DND-41 (cell line): Measurements from ENCODE around the gene UBL7.

Experiments used
- ATAC-seq: fragments of 200-7000 bp; cut with Tn5 transposase; 3 replicates; pipeline ENCODE4 v1.9.1; 2021; ENCODE audit warnings: low read depth; ENCODE audit not compliant: insufficient read depth
- DNase-seq: peaks from one replicate; pipeline ENCODE4 v3.0.0-alpha.2; 2020
- H2AFZ ChIP-seq: 2 replicates; pipeline ENCODE4 v1.6.0; 2012; ENCODE audit warnings: low read depth, low read length
- H3K27ac ChIP-seq: 2 replicates; pipeline ENCODE4 v1.5.1; 2012; ENCODE audit warnings: low read length, inconsistent platforms
- H3K27me3 ChIP-seq: fragments of 200-600 bp; sonication (generic); 2 replicates; pipeline ENCODE4 v1.6.0; 2012; ENCODE audit warnings: low read length, mild to moderate bottlenecking, inconsistent platforms; ENCODE audit not compliant: insufficient read depth, poor library complexity
- H3K36me3 ChIP-seq: 2 replicates; pipeline ENCODE4 v1.5.1; 2012; ENCODE audit warnings: low read length, inconsistent platforms; ENCODE audit not compliant: insufficient read depth
- H3K4me1 ChIP-seq: 2 replicates; pipeline ENCODE4 v1.5.1; 2012; ENCODE audit warnings: mild to moderate bottlenecking, low read length; ENCODE audit not compliant: insufficient read depth
- H3K4me2 ChIP-seq: 2 replicates; pipeline ENCODE4 v1.6.0; 2012; ENCODE audit warnings: mild to moderate bottlenecking, moderate library complexity, low read length, inconsistent platforms; ENCODE audit not compliant: insufficient read depth
- H3K4me3 ChIP-seq, 2 experiments: fragments of 200-600 bp in 1 of 2; shearing (Covaris generic) in 1 of 2; 2 replicates each; pipeline ENCODE4 v1.5.1; 2012 to 2016; ENCODE audit warnings: inconsistent platforms in 2 of 2, low read length in 2 of 2, mild to moderate bottlenecking in 2 of 2, low read depth in 1 of 2, moderate library complexity in 1 of 2
- H3K79me2 ChIP-seq: 2 replicates; pipeline ENCODE4 v1.6.0; 2012; ENCODE audit warnings: low read length, inconsistent platforms; ENCODE audit not compliant: insufficient read depth
- H3K9ac ChIP-seq: 2 replicates; pipeline ENCODE4 v1.6.0; 2012; ENCODE audit warnings: low read depth, mild to moderate bottlenecking, inconsistent platforms, low read length, moderate library complexity
- H3K9me3 ChIP-seq: 2 replicates; pipeline ENCODE4 v1.5.1; 2012; ENCODE audit warnings: low read length, moderate library complexity, mild to moderate bottlenecking, inconsistent platforms; ENCODE audit not compliant: insufficient read depth, severe bottlenecking
- H4K20me1 ChIP-seq: 2 replicates; pipeline ENCODE4 v1.6.0; 2012; ENCODE audit warnings: low read length; ENCODE audit not compliant: insufficient read depth
- CTCF ChIP-seq: IDR thresholded peaks from 2 replicates; pipeline ENCODE4 v1.5.1; 2012; ENCODE audit warnings: borderline replicate concordance, low read length, moderate library complexity, mild to moderate bottlenecking; ENCODE audit not compliant: poor library complexity, severe bottlenecking; ENCODE audit errors: extremely low read depth
- EZH2 ChIP-seq: IDR thresholded peaks from 3 replicates; pipeline ENCODE4 v1.6.1; 2012; ENCODE audit warnings: borderline replicate concordance, low read depth, mild to moderate bottlenecking, moderate library complexity, low read length, inconsistent platforms; ENCODE audit not compliant: severe bottlenecking

UBL7 gene

GRCh38 chr15:74421302-74422245, 39.4 kb downstream of the UBL7 start:
- DNase-seq = no peak
- peaks cover 12% of the 10 kb centered on the region for H3K36me3 ChIP-seq
- H3K4me3 ChIP-seq = no peak overlapping the region
- no peak overlapping the region for H3K4me2 ChIP-seq
- H3K9me3 ChIP-seq = no peaks in the 10 kb centered on the region
- peaks cover 53% of the 10 kb centered on the region for H4K20me1 ChIP-seq
- TF ChIP-seq EZH2 (no peak), CTCF (no peak)
- no peak overlapping the region for H3K27ac ChIP-seq
- H3K9ac ChIP-seq = no peak overlapping the region
- peaks cover 58% of the 10 kb centered on the region for H3K79me2 ChIP-seq
- no peaks in the 10 kb centered on the region for H3K27me3 ChIP-seq
- ATAC-seq = no peak
- H2AFZ ChIP-seq = no peak overlapping the region
- H3K4me1 ChIP-seq = no peaks in the 10 kb centered on the region

DNA sequence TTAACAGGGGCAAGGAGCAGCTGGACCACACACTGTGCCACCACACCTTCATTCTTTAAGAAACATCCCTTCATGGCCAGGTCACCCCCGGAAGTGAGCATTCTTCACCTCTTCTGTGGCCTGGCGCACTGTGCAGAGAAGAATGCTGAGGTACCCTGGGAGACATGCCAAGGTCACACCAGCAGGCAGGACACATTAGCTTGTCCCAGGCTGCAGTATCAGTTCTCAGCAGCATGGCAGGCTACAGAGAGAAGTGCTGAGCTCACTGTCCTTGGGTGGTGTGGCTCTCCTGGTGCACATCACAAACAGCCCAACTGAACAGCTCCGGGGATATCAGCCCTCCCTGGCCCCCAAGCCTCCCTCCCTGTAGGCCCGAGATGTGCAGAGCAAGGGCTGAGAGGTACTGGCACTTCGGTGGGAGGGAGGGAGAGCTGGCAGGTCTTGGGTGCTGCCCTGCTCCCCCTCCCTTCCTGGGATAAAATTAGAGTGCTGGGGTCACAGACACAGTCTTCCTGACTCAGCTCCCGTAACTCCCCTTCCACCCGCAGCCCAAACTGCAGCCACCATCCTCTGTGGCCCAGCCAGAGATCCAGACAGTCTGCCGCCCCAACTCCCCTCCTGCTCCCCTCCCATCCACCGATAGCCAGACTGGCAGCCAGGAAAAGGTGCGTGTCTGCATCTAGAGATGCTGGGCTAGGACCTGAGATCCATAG, 40.6 kb downstream of the UBL7 start:
- H3K4me1 ChIP-seq = peaks cover 9% of the 10 kb centered on the region
- H3K4me3 ChIP-seq = no peak overlapping the region
- no peaks in the 10 kb centered on the region for H3K9me3 ChIP-seq
- peaks cover 24% of the 10 kb centered on the region for H3K36me3 ChIP-seq
- no peak overlapping the region for H3K9ac ChIP-seq
- H3K27ac ChIP-seq = no peak overlapping the region; the same call in 1 of the 2 replicates
- DNase-seq (no peak), ATAC-seq (no peak)
- H3K79me2 ChIP-seq = peaks cover 52% of the 10 kb centered on the region
- TF ChIP-seq CTCF (no peak), EZH2 (no peak)
- no peaks in the 10 kb centered on the region for H3K27me3 ChIP-seq
- no peak overlapping the region for H2AFZ ChIP-seq
- H4K20me1 ChIP-seq = peaks cover 53% of the 10 kb centered on the region
- H3K4me2 ChIP-seq = no peak overlapping the region

- Histone ChIP-seq H3K4me3 (no peak overlapping the region), H3K27me3 (no peaks in the 10 kb centered on the region), H3K9me3 (no peaks in the 10 kb centered on the region), H3K27ac (no peak overlapping the region), H3K36me3 (peaks cover 33% of the 10 kb centered on the region), H3K4me2 (no peak overlapping the region), H3K9ac (no peak overlapping the region), H4K20me1 (peaks cover 48% of the 10 kb centered on the region), H3K4me1 (peaks cover 17% of the 10 kb centered on the region), H2AFZ (no peak overlapping the region), H3K79me2 (peaks cover 45% of the 10 kb centered on the region)
- no peak for ATAC-seq
- DNase-seq = no peak
- TF ChIP-seq CTCF (no peak), EZH2 (no peak)
These were observed 41.5 kb downstream of the UBL7 start for GRCh38 chr15:74419432-74419831.
